ENCODE results near the gene CDH13. TPM values are rescaled to one million over a fixed set of nuclear protein-coding genes. Genes with fewer than 3 reads are reported as not detected.

Gene CDH13
- total RNA-seq, 1 donor from 2014 or later, result 45.1 TPM

DNA sequence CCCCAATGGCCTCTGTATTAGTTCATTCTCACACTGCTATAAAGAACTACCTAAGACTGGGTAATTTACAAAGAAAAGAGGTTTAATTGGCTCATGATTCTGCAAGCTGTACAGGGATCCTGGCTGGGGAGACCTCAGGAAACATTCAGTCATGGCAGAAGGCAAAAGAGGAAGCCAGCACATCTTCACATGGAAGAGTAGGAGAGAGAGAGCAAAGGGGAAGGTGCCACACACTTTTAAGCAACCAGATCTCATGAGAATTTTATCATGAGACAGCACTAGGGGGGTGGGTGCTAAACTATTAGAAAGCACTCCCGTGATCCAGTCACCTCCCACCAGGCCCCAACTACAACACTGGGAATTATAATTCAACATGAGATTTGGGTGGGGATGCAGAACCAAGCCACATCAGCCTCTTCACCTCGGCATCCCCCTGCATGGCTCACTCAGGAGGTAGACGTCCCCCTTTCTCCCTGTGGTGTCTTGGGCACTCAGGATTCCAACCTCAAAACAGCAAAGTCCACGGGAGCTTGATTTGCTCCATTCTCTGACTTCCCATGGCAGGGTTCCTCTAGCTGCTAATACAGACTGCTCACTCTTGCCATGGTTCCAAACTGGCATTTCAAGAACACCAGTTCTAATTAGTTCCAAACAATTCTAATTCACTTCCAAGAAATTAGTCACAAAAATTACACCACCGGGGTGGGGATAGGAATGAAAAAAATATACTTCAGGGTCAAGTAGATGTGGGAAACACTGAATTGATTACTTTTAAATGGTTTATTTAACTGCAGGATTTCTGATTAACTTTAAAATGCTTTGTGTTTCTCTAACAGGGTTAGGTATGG is 977.2 kb downstream of the CDH13 start:
- H3K27ac Mint-ChIP-seq (ENCODE audit: unreplicated experiment), result no peak overlapping the region
- no peak for DNase-seq (ENCODE audit: low spot score)
- H3K4me3 Mint-ChIP-seq (ENCODE audit: unreplicated experiment), result no peak overlapping the region

DNA sequence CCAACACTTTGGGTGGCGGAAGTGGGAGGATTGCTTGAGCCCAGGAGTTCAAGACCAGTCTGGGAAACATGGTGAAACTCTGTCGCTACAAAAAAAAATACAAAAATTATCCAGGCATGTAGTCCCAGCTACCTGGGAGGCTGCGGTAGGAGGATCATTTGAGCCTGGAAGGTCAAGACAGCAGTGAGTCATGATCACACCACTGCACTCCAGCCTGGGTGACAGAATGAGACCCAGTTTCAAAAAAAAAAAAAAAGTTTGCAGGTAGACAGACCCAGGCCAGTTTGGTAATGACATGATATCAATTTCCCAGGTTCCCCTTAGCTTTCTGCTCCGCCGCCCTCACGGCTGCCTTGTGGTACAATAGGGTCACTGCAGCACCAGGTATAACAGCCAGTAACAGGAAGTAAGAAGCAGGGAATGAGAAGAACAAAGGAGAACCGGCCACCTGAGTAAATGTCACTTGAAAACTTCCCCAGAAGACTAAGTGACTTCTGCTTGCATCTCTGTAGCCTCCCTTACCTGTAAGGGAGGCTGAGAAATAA is 979.8 kb downstream of the CDH13 start:
- peaks cover 2% of the 10 kb centered on the region for H3K36me3 Mint-ChIP-seq (ENCODE audit: low read depth)
- DNase-seq (ENCODE audit: low spot score), result no peak
- H3K27me3 Mint-ChIP-seq (ENCODE audit: low read depth), result no peaks in the 10 kb centered on the region
- no peak overlapping the region for H3K4me3 Mint-ChIP-seq (ENCODE audit: unreplicated experiment)
- TF ChIP-seq, protein P1, sequence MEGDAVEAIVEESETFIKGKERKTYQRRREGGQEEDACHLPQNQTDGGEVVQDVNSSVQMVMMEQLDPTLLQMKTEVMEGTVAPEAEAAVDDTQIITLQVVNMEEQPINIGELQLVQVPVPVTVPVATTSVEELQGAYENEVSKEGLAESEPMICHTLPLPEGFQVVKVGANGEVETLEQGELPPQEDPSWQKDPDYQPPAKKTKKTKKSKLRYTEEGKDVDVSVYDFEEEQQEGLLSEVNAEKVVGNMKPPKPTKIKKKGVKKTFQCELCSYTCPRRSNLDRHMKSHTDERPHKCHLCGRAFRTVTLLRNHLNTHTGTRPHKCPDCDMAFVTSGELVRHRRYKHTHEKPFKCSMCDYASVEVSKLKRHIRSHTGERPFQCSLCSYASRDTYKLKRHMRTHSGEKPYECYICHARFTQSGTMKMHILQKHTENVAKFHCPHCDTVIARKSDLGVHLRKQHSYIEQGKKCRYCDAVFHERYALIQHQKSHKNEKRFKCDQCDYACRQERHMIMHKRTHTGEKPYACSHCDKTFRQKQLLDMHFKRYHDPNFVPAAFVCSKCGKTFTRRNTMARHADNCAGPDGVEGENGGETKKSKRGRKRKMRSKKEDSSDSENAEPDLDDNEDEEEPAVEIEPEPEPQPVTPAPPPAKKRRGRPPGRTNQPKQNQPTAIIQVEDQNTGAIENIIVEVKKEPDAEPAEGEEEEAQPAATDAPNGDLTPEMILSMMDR (IDR thresholded peaks at IDR 0.05), result no peak
- H3K4me1 Mint-ChIP-seq (ENCODE audit: low read depth), result no peaks in the 10 kb centered on the region
- H3K9me3 Mint-ChIP-seq (ENCODE audit: low read depth), result peaks cover 10% of the 10 kb centered on the region
- no peak overlapping the region for H3K27ac Mint-ChIP-seq (ENCODE audit: unreplicated experiment)

More for the DNA sequence above, 977.2 kb downstream of the CDH13 start:
- H3K36me3 Mint-ChIP-seq (ENCODE audit: low read depth), result no peaks in the 10 kb centered on the region
- H3K4me1 Mint-ChIP-seq (ENCODE audit: low read depth), result no peaks in the 10 kb centered on the region
- peaks cover 3% of the 10 kb centered on the region for H3K9me3 Mint-ChIP-seq (ENCODE audit: low read depth)
- TF ChIP-seq, protein P1 (IDR thresholded peaks at IDR 0.05), result no peak
- H3K27me3 Mint-ChIP-seq (ENCODE audit: low read depth), result no peaks in the 10 kb centered on the region

DNA sequence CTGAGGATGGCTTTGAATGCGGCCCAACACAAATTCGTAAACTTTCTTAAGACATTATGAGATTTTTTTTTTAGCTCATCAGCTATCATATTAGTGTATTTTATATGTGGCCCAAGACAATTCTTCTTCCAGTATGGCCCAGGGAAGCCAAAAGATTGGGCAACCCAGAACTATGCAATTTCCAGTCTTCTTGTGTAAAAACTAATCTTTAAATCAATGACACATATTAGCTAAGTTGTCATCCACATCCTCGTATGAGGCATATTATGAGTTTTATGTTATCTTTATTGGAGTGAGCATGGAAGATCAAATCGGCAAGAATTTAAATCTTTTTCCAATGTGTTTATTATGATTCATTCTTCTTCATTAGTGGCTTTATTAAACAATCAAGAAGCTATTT is 982.4 kb downstream of the CDH13 start:
- DNase-seq (ENCODE audit: low spot score), result no peak
- Mint-ChIP-seq H3K4me3 (ENCODE audit: unreplicated experiment) (no peak overlapping the region), H3K9me3 (ENCODE audit: low read depth) (peaks cover 21% of the 10 kb centered on the region), H3K27me3 (ENCODE audit: low read depth) (no peaks in the 10 kb centered on the region), H3K4me1 (ENCODE audit: low read depth) (no peaks in the 10 kb centered on the region), H3K27ac (ENCODE audit: unreplicated experiment) (no peak overlapping the region), H3K36me3 (ENCODE audit: low read depth) (peaks cover 2% of the 10 kb centered on the region)
- TF ChIP-seq, protein P1 (IDR thresholded peaks at IDR 0.05), result no peak

DNA sequence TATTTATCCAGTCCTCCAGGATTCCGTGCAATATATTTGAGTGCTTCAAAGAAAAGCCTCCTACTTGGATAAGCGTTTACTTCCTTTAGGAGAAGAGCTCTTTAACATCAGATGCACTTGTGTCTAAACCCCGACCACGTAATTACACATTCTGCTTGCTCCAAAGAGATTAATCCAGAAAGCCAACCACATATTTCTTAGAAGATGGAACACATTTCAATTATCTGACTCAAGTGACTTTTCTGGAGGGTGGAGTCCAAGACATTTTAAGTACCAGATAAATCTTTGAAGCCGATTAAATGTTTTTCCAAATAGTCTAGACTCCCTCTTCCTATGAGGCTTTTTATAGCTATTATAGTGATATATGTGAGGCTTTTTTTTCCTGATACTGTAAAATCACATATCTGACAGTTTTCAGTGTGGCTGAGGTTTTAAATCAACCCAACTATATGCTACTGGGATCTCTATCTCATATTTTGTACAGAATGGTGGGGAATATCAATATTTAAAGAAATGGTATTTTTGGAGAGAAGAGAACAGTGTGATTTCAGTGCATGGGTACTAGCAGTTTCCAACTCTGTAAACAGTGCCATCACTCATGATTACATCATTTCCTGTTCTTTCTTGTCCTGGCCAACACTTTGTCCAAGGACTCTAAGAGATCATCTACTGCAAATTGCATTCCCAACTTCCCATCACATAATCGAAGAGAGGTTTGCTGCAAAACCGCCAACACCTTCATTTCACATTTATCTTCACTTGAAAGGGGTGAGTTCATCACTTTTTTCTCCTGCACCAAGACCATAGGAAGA is 988.6 kb downstream of the CDH13 start:
- Mint-ChIP-seq H3K4me3 (ENCODE audit: unreplicated experiment) (no peak overlapping the region), H3K27me3 (ENCODE audit: low read depth) (no peaks in the 10 kb centered on the region), H3K27ac (ENCODE audit: unreplicated experiment) (no peak overlapping the region), H3K4me1 (ENCODE audit: low read depth) (peaks cover 4% of the 10 kb centered on the region), H3K9me3 (ENCODE audit: low read depth) (peaks cover 11% of the 10 kb centered on the region), H3K36me3 (ENCODE audit: low read depth) (peaks cover 2% of the 10 kb centered on the region)
- DNase-seq (ENCODE audit: low spot score), result no peak
- TF ChIP-seq, protein P1 (IDR thresholded peaks at IDR 0.05), result no peak

DNA sequence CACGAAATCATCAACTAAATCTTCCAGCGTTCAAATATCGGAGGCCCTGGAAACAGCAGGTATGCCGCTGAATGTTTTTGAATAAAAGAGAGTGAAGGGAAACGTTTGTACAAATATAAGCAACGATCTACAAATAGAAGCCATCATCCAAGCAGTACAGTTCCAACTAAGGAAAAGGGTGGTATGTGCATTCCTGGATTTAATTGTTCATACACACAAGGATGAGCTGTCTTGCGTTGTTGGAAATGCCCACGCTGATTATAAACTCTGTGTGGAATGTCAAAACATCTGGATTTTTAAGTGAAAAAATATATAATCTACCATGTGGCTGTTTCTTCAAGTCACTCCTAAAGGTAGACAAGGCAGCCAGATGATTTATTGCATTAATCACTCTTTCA is 989.2 kb downstream of the CDH13 start:
- no peak overlapping the region for H3K27ac Mint-ChIP-seq (ENCODE audit: unreplicated experiment)
- no peaks in the 10 kb centered on the region for H3K27me3 Mint-ChIP-seq (ENCODE audit: low read depth)
- H3K9me3 Mint-ChIP-seq (ENCODE audit: low read depth), result peaks cover 11% of the 10 kb centered on the region
- no peak for DNase-seq (ENCODE audit: low spot score)
- H3K4me3 Mint-ChIP-seq (ENCODE audit: unreplicated experiment), result no peak overlapping the region
- TF ChIP-seq, protein P1 (IDR thresholded peaks at IDR 0.05), result no peak
- H3K4me1 Mint-ChIP-seq (ENCODE audit: low read depth), result peaks cover 4% of the 10 kb centered on the region
- peaks cover 2% of the 10 kb centered on the region for H3K36me3 Mint-ChIP-seq (ENCODE audit: low read depth)
